GM23338 (cell line): ENCODE measurements around the gene IGF1. TPM values are rescaled to one million over a fixed set of nuclear protein-coding genes. Genes with fewer than 3 reads are reported as not detected.

Source experiments
- ATAC-seq: fragments of 200-7000 bp; cut with Tn5 transposase; 3 replicates; pipeline ENCODE4 v1.9.1; 2020
- DNase-seq: peaks from one replicate; pipeline ENCODE4 v3.0.0-alpha.2; 2015; ENCODE audit warnings: low spot score
- H2AFZ ChIP-seq: fragments of 200-600 bp; sonication (generic); 2 replicates; pipeline ENCODE4 v1.8.0; 2016; ENCODE audit warnings: antibody characterized with exemption, mild to moderate bottlenecking, moderate library complexity
- H3F3A ChIP-seq: fragments of 200-600 bp; sonication (generic); replicated peaks from 2 replicates; pipeline ENCODE4 v1.8.0; 2017; ENCODE audit warnings: antibody characterized with exemption, mixed run types, low read depth
- H3K27ac ChIP-seq: fragments of 200-600 bp; sonication (generic); 2 replicates; pipeline ENCODE4 v1.6.1; 2016; ENCODE audit warnings: low read depth
- H3K27me3 ChIP-seq: fragments of 200-600 bp; sonication (generic); 2 replicates; pipeline ENCODE4 v1.8.0; 2016; ENCODE audit warnings: mild to moderate bottlenecking, mixed run types, moderate library complexity; ENCODE audit not compliant: insufficient read depth
- H3K36me3 ChIP-seq: fragments of 200-600 bp; sonication (generic); 2 replicates; pipeline ENCODE4 v1.8.0; 2016; ENCODE audit warnings: mild to moderate bottlenecking; ENCODE audit not compliant: insufficient read depth
- H3K4me1 ChIP-seq: fragments of 200-600 bp; sonication (generic); 2 replicates; pipeline ENCODE4 v1.8.0; 2016; ENCODE audit warnings: mild to moderate bottlenecking, moderate library complexity; ENCODE audit not compliant: insufficient read depth
- H3K4me2 ChIP-seq: fragments of 200-600 bp; sonication (generic); 2 replicates; pipeline ENCODE4 v1.7.1; 2017; ENCODE audit warnings: mixed run types
- H3K4me3 ChIP-seq: fragments of 200-600 bp; sonication (generic); 2 replicates; pipeline ENCODE4 v1.6.1; 2016; ENCODE audit warnings: mixed run types
- H3K79me2 ChIP-seq: fragments of 200-600 bp; sonication (generic); replicated peaks from 2 replicates; pipeline ENCODE4 v1.8.0; 2017; ENCODE audit warnings: mild to moderate bottlenecking; ENCODE audit not compliant: insufficient read depth
- H3K9me2 ChIP-seq: fragments of 200-600 bp; sonication (generic); 2 replicates; pipeline ENCODE4 v1.8.0; 2017; ENCODE audit not compliant: insufficient read depth
- H4K20me1 ChIP-seq: fragments of 200-600 bp; sonication (generic); replicated peaks from 2 replicates; pipeline ENCODE4 v1.8.0; 2017; ENCODE audit warnings: mild to moderate bottlenecking; ENCODE audit not compliant: insufficient read depth
- H3K27ac Mint-ChIP-seq: 2 replicates; pipeline ENCODE4 v1.8.0; 2020; ENCODE audit warnings: inconsistent platforms, mild to moderate bottlenecking, moderate library complexity, mixed read lengths
- H3K27me3 Mint-ChIP-seq: 3 replicates; pipeline ENCODE4 v1.8.0; 2022; ENCODE audit warnings: low read depth, mild to moderate bottlenecking, moderate library complexity, mixed read lengths, inconsistent platforms; ENCODE audit not compliant: insufficient read depth, poor library complexity
- H3K36me3 Mint-ChIP-seq: 3 replicates; pipeline ENCODE4 v1.8.0; 2021; ENCODE audit warnings: low read depth, mild to moderate bottlenecking, inconsistent platforms, moderate library complexity, mixed read lengths
- H3K4me1 Mint-ChIP-seq: 3 replicates; pipeline ENCODE4 v1.8.0; 2020; ENCODE audit warnings: mild to moderate bottlenecking, inconsistent platforms, mixed read lengths
- H3K4me3 Mint-ChIP-seq: 3 replicates; pipeline ENCODE4 v1.8.0; 2021; ENCODE audit warnings: moderate library complexity, mild to moderate bottlenecking, inconsistent platforms, mixed read lengths
- H3K9me3 Mint-ChIP-seq: 3 replicates; pipeline ENCODE4 v1.8.0; 2020; ENCODE audit warnings: moderate library complexity, mild to moderate bottlenecking, inconsistent platforms, mixed read lengths
- CREB1 ChIP-seq: fragments of 250-450 bp; sonication (Bioruptor Pico); IDR thresholded peaks from 2 replicates; pipeline ENCODE4 v1.5.0; 2020; ENCODE audit warnings: low read depth, mild to moderate bottlenecking, moderate library complexity
- ETS1 ChIP-seq: IDR thresholded peaks from 2 replicates; pipeline ENCODE4 v1.6.1; 2016; ENCODE audit warnings: antibody characterized with exemption
- EZH2 ChIP-seq: fragments of 200-600 bp; sonication (generic); IDR thresholded peaks from one replicate; pipeline ENCODE4 v1.8.0; 2017; ENCODE audit warnings: antibody characterized with exemption, mild to moderate bottlenecking, low read depth; ENCODE audit not compliant: unreplicated experiment
- EZH2phosphoT487 ChIP-seq: fragments of 200-600 bp; sonication (generic); IDR thresholded peaks from one replicate; pipeline ENCODE4 v1.8.1; 2018; ENCODE audit warnings: antibody characterized with exemption; ENCODE audit not compliant: unreplicated experiment
- JUNB ChIP-seq: IDR thresholded peaks from one replicate; pipeline ENCODE4 v1.6.1; 2016; ENCODE audit warnings: antibody characterized with exemption; ENCODE audit not compliant: unreplicated experiment
- NANOG ChIP-seq: IDR thresholded peaks from 2 replicates; pipeline ENCODE4 v1.6.1; 2016; ENCODE audit warnings: antibody characterized with exemption, borderline replicate concordance
- POLR2AphosphoS5 ChIP-seq: IDR thresholded peaks from 2 replicates; pipeline ENCODE4 v1.6.1; 2016; ENCODE audit warnings: antibody characterized with exemption, low read depth
- STAT1 ChIP-seq: IDR thresholded peaks from one replicate; pipeline ENCODE4 v1.6.1; 2016; ENCODE audit warnings: antibody characterized with exemption; ENCODE audit not compliant: unreplicated experiment
- ZNF114 ChIP-seq: fragments of 250-450 bp; sonication (Bioruptor Pico); IDR thresholded peaks from 2 replicates; pipeline ENCODE4 v1.5.0; 2020; ENCODE audit warnings: mild to moderate bottlenecking, moderate library complexity
- ZNF331 ChIP-seq: fragments of 250-450 bp; sonication (Bioruptor Pico); IDR thresholded peaks from 2 replicates; pipeline ENCODE4 v1.5.0; 2020; ENCODE audit warnings: low read depth, mild to moderate bottlenecking, moderate library complexity
- polyA plus RNA-seq: library from polyadenylated mRNA; unstranded; fragments of >200 nt; fragmentation: Nextera tagmentation; extraction: Ambion mirVana; gene quantifications from 2 replicates; pipeline ENCODE4 v1.2.1, GENCODE V29; 2016
- total RNA-seq: library from RNA; depleted of rRNA; stranded (reverse); fragments of >200 nt; shearing (Covaris generic); gene quantifications from 2 replicates; pipeline ENCODE4 v1.2.3, GENCODE V29; 2014
- TF ChIP-seq, protein P1 (sequence below): IDR thresholded peaks from one replicate; pipeline ENCODE4 v1.6.1; 2018; ENCODE audit warnings: antibody characterized with exemption; ENCODE audit not compliant: unreplicated experiment

Gene IGF1
- total and polyA plus RNA-seq, 2 experiments from 2014 or later = 0.29 TPM; not detected in 1

- no peak overlapping the region for H2AFZ ChIP-seq
- no peaks in the 10 kb centered on the region for H3F3A ChIP-seq
- Mint-ChIP-seq H3K27ac (no peak overlapping the region), H3K4me3 (no peak overlapping the region), H3K4me1 (no peaks in the 10 kb centered on the region; the same call in 2 of the 3 replicates), H3K9me3 (no peaks in the 10 kb centered on the region), H3K36me3 (no peaks in the 10 kb centered on the region), H3K27me3 (peaks cover 2% of the 10 kb centered on the region)
- H3K4me3 ChIP-seq = no peak overlapping the region
- H3K9me2 ChIP-seq = no peaks in the 10 kb centered on the region
- no peak overlapping the region for H3K4me2 ChIP-seq
- H3K27me3 ChIP-seq = no peaks in the 10 kb centered on the region
- TF ChIP-seq EZH2 (no peak), ZNF331 (CRISPR knock-in tag) (no peak), NANOG (no peak), POLR2AphosphoS5 (no peak), ETS1 (no peak), STAT1 (no peak), JUNB (no peak), CREB1 (CRISPR knock-in tag) (no peak), ZNF114 (CRISPR knock-in tag) (no peak)
- TF ChIP-seq, protein P1, sequence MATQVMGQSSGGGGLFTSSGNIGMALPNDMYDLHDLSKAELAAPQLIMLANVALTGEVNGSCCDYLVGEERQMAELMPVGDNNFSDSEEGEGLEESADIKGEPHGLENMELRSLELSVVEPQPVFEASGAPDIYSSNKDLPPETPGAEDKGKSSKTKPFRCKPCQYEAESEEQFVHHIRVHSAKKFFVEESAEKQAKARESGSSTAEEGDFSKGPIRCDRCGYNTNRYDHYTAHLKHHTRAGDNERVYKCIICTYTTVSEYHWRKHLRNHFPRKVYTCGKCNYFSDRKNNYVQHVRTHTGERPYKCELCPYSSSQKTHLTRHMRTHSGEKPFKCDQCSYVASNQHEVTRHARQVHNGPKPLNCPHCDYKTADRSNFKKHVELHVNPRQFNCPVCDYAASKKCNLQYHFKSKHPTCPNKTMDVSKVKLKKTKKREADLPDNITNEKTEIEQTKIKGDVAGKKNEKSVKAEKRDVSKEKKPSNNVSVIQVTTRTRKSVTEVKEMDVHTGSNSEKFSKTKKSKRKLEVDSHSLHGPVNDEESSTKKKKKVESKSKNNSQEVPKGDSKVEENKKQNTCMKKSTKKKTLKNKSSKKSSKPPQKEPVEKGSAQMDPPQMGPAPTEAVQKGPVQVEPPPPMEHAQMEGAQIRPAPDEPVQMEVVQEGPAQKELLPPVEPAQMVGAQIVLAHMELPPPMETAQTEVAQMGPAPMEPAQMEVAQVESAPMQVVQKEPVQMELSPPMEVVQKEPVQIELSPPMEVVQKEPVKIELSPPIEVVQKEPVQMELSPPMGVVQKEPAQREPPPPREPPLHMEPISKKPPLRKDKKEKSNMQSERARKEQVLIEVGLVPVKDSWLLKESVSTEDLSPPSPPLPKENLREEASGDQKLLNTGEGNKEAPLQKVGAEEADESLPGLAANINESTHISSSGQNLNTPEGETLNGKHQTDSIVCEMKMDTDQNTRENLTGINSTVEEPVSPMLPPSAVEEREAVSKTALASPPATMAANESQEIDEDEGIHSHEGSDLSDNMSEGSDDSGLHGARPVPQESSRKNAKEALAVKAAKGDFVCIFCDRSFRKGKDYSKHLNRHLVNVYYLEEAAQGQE = no peak
- H4K20me1 ChIP-seq = no peaks in the 10 kb centered on the region
- ATAC-seq = no peak
- H3K79me2 ChIP-seq = no peaks in the 10 kb centered on the region
- no peak overlapping the region for H3K27ac ChIP-seq
- DNase-seq = no peak
- no peaks in the 10 kb centered on the region for H3K36me3 ChIP-seq
- H3K4me1 ChIP-seq = no peaks in the 10 kb centered on the region
Observed at GRCh38 chr12:102410511-102410910, 69.9 kb downstream of the IGF1 start.

- Histone ChIP-seq H3F3A (no peaks in the 10 kb centered on the region), H3K4me1 (no peaks in the 10 kb centered on the region), H3K4me3 (no peak overlapping the region), H3K4me2 (no peak overlapping the region), H3K27me3 (no peaks in the 10 kb centered on the region), H2AFZ (no peak overlapping the region), H3K9me2 (no peaks in the 10 kb centered on the region), H4K20me1 (no peaks in the 10 kb centered on the region), H3K79me2 (no peaks in the 10 kb centered on the region), H3K36me3 (no peaks in the 10 kb centered on the region), H3K27ac (no peak overlapping the region)
- H3K27ac Mint-ChIP-seq = no peak overlapping the region
- DNase-seq (no peak), ATAC-seq (no peak)
- no peaks in the 10 kb centered on the region for H3K9me3 Mint-ChIP-seq
- no peaks in the 10 kb centered on the region for H3K36me3 Mint-ChIP-seq
- no peak overlapping the region for H3K4me3 Mint-ChIP-seq
- peaks cover 2% of the 10 kb centered on the region for H3K27me3 Mint-ChIP-seq
- no peaks in the 10 kb centered on the region; the same call in 2 of the 3 replicates for H3K4me1 Mint-ChIP-seq
- TF ChIP-seq ZNF331 (CRISPR knock-in tag) (no peak), EZH2 (no peak), STAT1 (no peak), NANOG (no peak), EZH2phosphoT487 (no peak), JUNB (no peak), ETS1 (no peak), POLR2AphosphoS5 (no peak)
- TF ChIP-seq, protein P1 = no peak
Observed at GRCh38 chr12:102408487-102409297, 71.7 kb downstream of the IGF1 start.
